ENCODE data around the gene MT1F.

The MT1F gene

GRCh38 chr16:56686758-56687157 is 29.0 kb downstream of the MT1F start:
- no peak overlapping the region for H3K27ac ChIP-seq
- no peak overlapping the region for H3K4me3 ChIP-seq (ENCODE audit: low read depth in 1 of 2, low read length in 1 of 2)
- H3K9me3 ChIP-seq, result no peaks in the 10 kb centered on the region
- H3K27me3 ChIP-seq, result peaks cover 26% of the 10 kb centered on the region
- TF ChIP-seq, protein P1, sequence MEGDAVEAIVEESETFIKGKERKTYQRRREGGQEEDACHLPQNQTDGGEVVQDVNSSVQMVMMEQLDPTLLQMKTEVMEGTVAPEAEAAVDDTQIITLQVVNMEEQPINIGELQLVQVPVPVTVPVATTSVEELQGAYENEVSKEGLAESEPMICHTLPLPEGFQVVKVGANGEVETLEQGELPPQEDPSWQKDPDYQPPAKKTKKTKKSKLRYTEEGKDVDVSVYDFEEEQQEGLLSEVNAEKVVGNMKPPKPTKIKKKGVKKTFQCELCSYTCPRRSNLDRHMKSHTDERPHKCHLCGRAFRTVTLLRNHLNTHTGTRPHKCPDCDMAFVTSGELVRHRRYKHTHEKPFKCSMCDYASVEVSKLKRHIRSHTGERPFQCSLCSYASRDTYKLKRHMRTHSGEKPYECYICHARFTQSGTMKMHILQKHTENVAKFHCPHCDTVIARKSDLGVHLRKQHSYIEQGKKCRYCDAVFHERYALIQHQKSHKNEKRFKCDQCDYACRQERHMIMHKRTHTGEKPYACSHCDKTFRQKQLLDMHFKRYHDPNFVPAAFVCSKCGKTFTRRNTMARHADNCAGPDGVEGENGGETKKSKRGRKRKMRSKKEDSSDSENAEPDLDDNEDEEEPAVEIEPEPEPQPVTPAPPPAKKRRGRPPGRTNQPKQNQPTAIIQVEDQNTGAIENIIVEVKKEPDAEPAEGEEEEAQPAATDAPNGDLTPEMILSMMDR (IDR thresholded peaks at IDR 0.05), result no peak
- peaks cover 10 to 13% of the 10 kb centered on the region in 2 experiments for H3K4me1 ChIP-seq (ENCODE audit: control insufficient read depth in 1 of 2, insufficient read depth in 1 of 2, low read depth in 1 of 2, low read length in 1 of 2)
- no peaks in the 10 kb centered on the region for H3K36me3 ChIP-seq

GRCh38 chr16:56688762-56689161 is 31.0 kb downstream of the MT1F start:
- Histone ChIP-seq H3K36me3 (no peaks in the 10 kb centered on the region), H3K4me3 (ENCODE audit: low read depth in 1 of 2, low read length in 1 of 2) (no peak overlapping the region), H3K27me3 (peaks cover 8% of the 10 kb centered on the region), H3K9me3 (no peaks in the 10 kb centered on the region), H3K4me1 (ENCODE audit: control insufficient read depth in 1 of 2, insufficient read depth in 1 of 2, low read depth in 1 of 2, low read length in 1 of 2) (no peaks in the 10 kb centered on the region), H3K27ac (no peak overlapping the region)
- TF ChIP-seq, protein P1 (IDR thresholded peaks at IDR 0.05), result no peak

GRCh38 chr16:56689171-56689570 is 31.4 kb downstream of the MT1F start:
- TF ChIP-seq, protein P1 (IDR thresholded peaks at IDR 0.05), result no peak
- no peaks in the 10 kb centered on the region for H3K9me3 ChIP-seq
- H3K27ac ChIP-seq, result no peak overlapping the region
- no peaks in the 10 kb centered on the region for H3K36me3 ChIP-seq
- no peak overlapping the region for H3K4me3 ChIP-seq (ENCODE audit: low read depth in 1 of 2, low read length in 1 of 2)
- H3K27me3 ChIP-seq, result peaks cover 7% of the 10 kb centered on the region
- no peaks in the 10 kb centered on the region for H3K4me1 ChIP-seq (ENCODE audit: control insufficient read depth in 1 of 2, insufficient read depth in 1 of 2, low read depth in 1 of 2, low read length in 1 of 2)

DNA sequence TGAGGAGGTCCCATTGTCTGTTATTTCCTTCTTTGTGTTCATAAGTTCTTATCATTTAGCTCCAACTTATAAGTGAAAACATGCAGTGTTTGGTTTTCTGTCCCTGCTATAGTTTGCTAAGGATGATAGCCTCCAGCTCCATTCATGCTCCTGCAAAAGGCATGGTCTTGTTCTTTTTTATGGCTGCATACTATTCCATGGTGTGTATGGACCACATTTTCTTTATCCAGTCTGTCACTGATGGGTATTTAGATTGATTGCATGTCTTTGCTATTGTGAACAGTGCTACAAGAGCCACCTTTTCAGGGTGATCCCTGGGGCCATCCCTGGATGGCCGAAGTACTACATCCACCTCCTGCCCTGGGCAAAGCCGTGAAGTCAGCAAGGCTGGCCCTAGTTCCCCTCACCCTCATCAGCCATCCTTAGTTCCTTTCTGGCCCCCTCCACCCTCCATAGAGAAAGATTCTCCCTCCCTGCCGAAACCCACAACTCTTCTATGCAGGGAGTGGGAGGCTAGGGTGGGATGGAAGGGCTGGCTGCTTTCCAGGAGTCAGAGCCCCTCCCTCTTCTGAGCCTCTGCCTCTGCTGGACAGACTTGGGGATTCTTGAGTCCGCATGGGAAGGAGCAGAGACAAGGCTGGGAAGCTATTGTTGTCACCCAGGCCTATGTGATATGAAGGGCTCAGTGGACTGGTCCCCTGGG is 32.8 kb downstream of the MT1F start:
- TF ChIP-seq, protein P1 (IDR thresholded peaks at IDR 0.05), result no peak
- H3K36me3 ChIP-seq, result no peaks in the 10 kb centered on the region
- H3K4me1 ChIP-seq (ENCODE audit: control insufficient read depth in 1 of 2, insufficient read depth in 1 of 2, low read depth in 1 of 2, low read length in 1 of 2), result no peaks in the 10 kb centered on the region
- H3K27ac ChIP-seq, result no peak overlapping the region
- no peaks in the 10 kb centered on the region for H3K9me3 ChIP-seq
- no peaks in the 10 kb centered on the region for H3K27me3 ChIP-seq
- H3K4me3 ChIP-seq (ENCODE audit: low read depth in 1 of 2, low read length in 1 of 2), result no peak overlapping the region

GRCh38 chr16:56691885-56692284 is 34.1 kb downstream of the MT1F start:
- Histone ChIP-seq H3K4me1 (ENCODE audit: control insufficient read depth in 1 of 2, insufficient read depth in 1 of 2, low read depth in 1 of 2, low read length in 1 of 2) (no peaks in the 10 kb centered on the region), H3K27me3 (no peaks in the 10 kb centered on the region), H3K36me3 (no peaks in the 10 kb centered on the region), H3K27ac (no peak overlapping the region), H3K9me3 (no peaks in the 10 kb centered on the region), H3K4me3 (ENCODE audit: low read depth in 1 of 2, low read length in 1 of 2) (no peak overlapping the region)
- TF ChIP-seq, protein P1 (IDR thresholded peaks at IDR 0.05), result no peak

Data from neutrophil (primary cell).